Memory B cell (primary cell): ENCODE data around the gene ACOXL.

Experiments used
- ATAC-seq: fragments of 150-1000 bp; cut with Tn5 transposase; 2 replicates; pipeline ENCODE4 v1.10.0; 2021; ENCODE audit warnings: low read depth, mild to moderate bottlenecking, moderate library complexity
- DNase-seq, 2 donors: peaks; one replicate each; pipeline ENCODE4 v3.0.0; 2022; ENCODE audit warnings: low spot score in 2 of 2
- H3K27ac Mint-ChIP-seq: one replicate; pipeline ENCODE4 v1.8.0; 2022; ENCODE audit warnings: mild to moderate bottlenecking, moderate library complexity, mixed read lengths
- H3K27me3 Mint-ChIP-seq: one replicate; pipeline ENCODE4 v1.8.0; 2022; ENCODE audit warnings: mixed read lengths
- H3K36me3 Mint-ChIP-seq: one replicate; pipeline ENCODE4 v1.8.0; 2022; ENCODE audit warnings: mild to moderate bottlenecking, mixed read lengths
- H3K4me1 Mint-ChIP-seq: one replicate; pipeline ENCODE4 v1.8.0; 2022; ENCODE audit warnings: mixed read lengths
- H3K4me3 Mint-ChIP-seq: one replicate; pipeline ENCODE4 v1.8.0; 2022; ENCODE audit warnings: mild to moderate bottlenecking, moderate library complexity, mixed read lengths
- H3K9me3 Mint-ChIP-seq: one replicate; pipeline ENCODE4 v1.8.0; 2022; ENCODE audit warnings: mixed read lengths

ACOXL gene

DNA sequence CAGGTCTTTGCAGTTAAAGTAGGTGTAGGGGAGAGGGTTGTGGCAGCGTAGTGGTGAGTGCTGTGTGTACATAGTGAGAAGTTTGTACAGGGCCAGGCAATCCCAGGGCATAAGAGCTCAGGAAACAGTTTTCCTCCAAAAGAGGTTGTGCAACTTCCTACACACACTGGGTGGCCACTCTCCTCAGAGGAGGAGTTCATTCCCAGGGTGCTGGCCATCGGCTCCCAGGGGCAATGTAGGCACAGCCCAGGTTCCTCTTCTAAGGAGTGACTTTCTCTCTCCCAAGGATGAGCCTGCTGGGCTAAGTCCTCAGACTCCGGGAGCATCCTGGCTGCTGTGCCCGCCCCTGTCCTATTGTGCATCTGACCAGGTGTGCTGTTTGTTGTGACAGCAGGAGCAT lies 3.0 kb downstream of the ACOXL start:
- peaks cover 4% of the 10 kb centered on the region for H3K36me3 Mint-ChIP-seq
- H3K27me3 Mint-ChIP-seq: peaks cover 45% of the 10 kb centered on the region
- H3K4me3 Mint-ChIP-seq: no peak overlapping the region
- no peak overlapping the region for H3K27ac Mint-ChIP-seq
- DNase-seq (no peak), ATAC-seq (no peak)
- H3K4me1 Mint-ChIP-seq: peaks cover 15% of the 10 kb centered on the region
- H3K9me3 Mint-ChIP-seq: peaks cover 7% of the 10 kb centered on the region

- Mint-ChIP-seq H3K9me3 (peaks cover 7% of the 10 kb centered on the region), H3K27me3 (peaks cover 33% of the 10 kb centered on the region), H3K4me1 (peaks cover 8% of the 10 kb centered on the region), H3K36me3 (peaks cover 4% of the 10 kb centered on the region), H3K27ac (no peak overlapping the region), H3K4me3 (no peak overlapping the region)
- DNase-seq (no peak), ATAC-seq (no peak)
These were observed 5.4 kb downstream of the ACOXL start for GRCh38 chr2:110737783-110738182.

DNA sequence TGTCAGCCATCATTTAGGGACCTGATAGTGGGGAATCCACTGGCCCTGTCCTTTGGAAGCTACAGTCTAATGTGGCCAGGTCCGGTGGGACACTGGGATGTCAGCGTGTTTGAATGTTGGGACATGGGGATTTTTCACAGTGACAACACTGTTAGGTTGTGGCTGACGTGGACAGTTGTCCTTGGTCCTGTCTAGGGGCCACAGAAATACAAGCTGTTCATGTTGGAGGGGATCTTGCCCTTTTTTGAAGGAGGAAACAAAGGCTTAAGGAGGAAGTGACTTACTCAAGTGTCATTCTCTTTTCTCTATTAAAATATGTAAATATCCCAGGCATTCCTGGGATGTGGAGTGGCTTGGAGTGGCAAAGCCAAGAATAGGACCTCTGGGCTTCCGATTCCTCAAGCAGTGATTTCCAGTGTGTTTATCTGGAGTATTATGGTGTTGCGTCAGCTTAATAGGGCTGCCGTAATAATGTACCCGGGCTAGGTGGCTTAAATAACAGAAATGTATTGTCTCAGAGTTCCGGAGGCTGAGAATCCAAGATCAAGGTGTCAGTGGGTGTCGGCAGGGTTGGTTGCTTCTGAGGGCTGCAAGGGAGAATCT lies 8.5 kb downstream of the ACOXL start:
- H3K9me3 Mint-ChIP-seq: peaks cover 7% of the 10 kb centered on the region
- peaks cover 4% of the 10 kb centered on the region for H3K36me3 Mint-ChIP-seq
- DNase-seq: no peak
- no peaks in the 10 kb centered on the region for H3K4me1 Mint-ChIP-seq
- no peak for ATAC-seq
- H3K27me3 Mint-ChIP-seq: peaks cover 36% of the 10 kb centered on the region
- no peak overlapping the region for H3K4me3 Mint-ChIP-seq
- no peak overlapping the region for H3K27ac Mint-ChIP-seq

- Mint-ChIP-seq H3K4me3 (no peak overlapping the region), H3K36me3 (peaks cover 4% of the 10 kb centered on the region), H3K27ac (no peak overlapping the region), H3K9me3 (peaks cover 7% of the 10 kb centered on the region), H3K4me1 (no peaks in the 10 kb centered on the region), H3K27me3 (peaks cover 37% of the 10 kb centered on the region)
- DNase-seq: no peak
- ATAC-seq: no peak
These were observed 9.2 kb downstream of the ACOXL start for GRCh38 chr2:110741491-110741980.

DNA sequence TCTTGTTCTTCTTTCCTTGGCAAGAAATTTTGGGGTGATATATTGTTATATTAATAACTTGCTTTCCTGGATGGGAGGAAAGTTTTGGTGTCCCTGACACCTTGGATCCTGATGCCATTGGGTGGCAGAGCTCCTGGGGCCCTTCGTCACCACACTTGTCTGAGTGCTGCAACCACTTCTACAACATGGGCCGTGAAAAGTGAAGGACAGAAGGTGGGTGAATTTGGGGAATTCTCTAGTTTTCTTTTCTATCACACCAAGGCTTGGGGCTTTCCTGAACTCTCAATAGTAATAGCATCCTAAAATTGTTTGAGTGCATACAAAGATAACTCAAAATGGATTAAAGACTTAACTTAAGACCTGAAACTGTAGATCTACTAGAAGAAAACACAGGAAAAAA lies 10.0 kb downstream of the ACOXL start:
- Mint-ChIP-seq H3K36me3 (peaks cover 2% of the 10 kb centered on the region), H3K27ac (no peak overlapping the region), H3K4me3 (no peak overlapping the region), H3K9me3 (peaks cover 7% of the 10 kb centered on the region), H3K27me3 (peaks cover 29% of the 10 kb centered on the region), H3K4me1 (no peaks in the 10 kb centered on the region)
- DNase-seq (no peak), ATAC-seq (no peak)

DNA sequence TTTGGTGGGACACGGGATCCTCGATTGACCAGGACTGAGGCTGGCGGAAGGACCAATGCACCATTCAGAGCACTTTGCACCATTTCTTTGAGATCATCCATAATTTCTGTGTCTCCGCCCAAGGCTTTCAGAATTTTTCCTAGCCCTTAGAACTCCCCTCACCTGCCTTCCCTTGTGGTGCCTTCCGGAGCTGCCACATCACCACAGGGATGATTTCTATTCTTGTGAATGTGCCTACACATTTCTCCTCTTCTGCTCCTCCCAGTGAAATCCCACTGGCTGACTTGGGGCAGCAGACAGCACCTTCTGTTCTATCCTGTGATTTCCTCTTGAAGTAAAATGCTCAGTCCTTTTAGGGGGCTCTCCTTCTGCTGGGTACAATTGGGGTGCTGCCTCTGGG lies 11.2 kb downstream of the ACOXL start:
- no peak overlapping the region for H3K4me3 Mint-ChIP-seq
- H3K9me3 Mint-ChIP-seq: peaks cover 5% of the 10 kb centered on the region
- DNase-seq (no peak), ATAC-seq (no peak)
- peaks cover 1% of the 10 kb centered on the region for H3K36me3 Mint-ChIP-seq
- H3K27me3 Mint-ChIP-seq: peaks cover 25% of the 10 kb centered on the region
- H3K4me1 Mint-ChIP-seq: peaks cover 9% of the 10 kb centered on the region
- no peak overlapping the region for H3K27ac Mint-ChIP-seq

GRCh38 chr2:110744429-110744828 lies 12.1 kb downstream of the ACOXL start:
- no peak for ATAC-seq
- peaks cover 11% of the 10 kb centered on the region for H3K4me1 Mint-ChIP-seq
- H3K4me3 Mint-ChIP-seq: no peak overlapping the region
- H3K27me3 Mint-ChIP-seq: peaks cover 21% of the 10 kb centered on the region
- no peaks in the 10 kb centered on the region for H3K36me3 Mint-ChIP-seq
- no peak for DNase-seq
- H3K9me3 Mint-ChIP-seq: no peaks in the 10 kb centered on the region
- no peak overlapping the region for H3K27ac Mint-ChIP-seq

- Mint-ChIP-seq H3K4me3 (no peak overlapping the region), H3K27ac (no peak overlapping the region), H3K27me3 (peaks cover 25% of the 10 kb centered on the region), H3K4me1 (peaks cover 11% of the 10 kb centered on the region), H3K36me3 (no peaks in the 10 kb centered on the region), H3K9me3 (no peaks in the 10 kb centered on the region)
- no peak for ATAC-seq
- DNase-seq: no peak
These were observed 12.7 kb downstream of the ACOXL start for GRCh38 chr2:110745048-110745447.

DNA sequence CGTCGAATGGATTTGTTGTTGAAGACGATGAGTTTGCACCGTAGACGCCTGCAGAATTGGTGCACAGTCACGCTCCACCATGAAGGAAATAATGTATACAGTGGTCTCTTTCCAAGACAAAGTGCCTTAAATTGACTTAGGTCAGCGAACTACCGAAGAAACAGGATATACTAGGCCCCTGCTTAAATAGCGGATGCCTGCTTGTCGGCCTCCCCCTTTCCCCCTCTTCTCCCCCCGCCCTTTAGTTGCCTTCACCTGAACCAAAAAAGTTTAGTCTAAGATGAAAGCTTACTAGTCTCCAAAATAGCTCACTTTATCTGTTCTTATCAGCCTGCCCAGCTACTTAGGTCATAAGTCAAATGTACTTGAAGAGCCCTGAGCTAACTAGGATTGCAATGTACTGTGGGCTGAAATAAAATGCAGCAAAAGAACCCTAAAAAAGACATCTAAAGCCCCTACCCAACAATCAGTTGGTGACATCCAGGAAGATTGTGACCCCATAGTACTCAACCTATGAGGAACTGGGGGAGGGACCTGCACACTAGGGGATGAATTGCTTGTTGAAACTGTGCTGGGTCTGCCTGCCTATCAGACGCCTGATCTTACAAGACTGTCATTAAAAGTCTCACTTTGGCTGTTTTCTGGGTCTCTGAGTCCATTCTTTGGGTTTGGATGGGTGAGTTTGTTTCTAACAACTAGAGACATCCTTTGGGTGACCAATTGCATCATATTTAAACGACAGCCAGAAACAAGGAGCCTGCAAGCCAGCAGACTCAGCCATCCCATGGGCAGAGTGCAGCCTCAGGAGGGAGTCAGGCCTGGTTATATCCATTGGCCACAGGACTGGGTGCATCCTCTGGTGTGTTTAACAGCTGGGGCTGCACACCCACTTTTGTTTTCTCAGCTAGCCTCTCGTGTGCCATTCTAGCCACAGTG lies 14.5 kb downstream of the ACOXL start:
- DNase-seq (no peak), ATAC-seq (no peak)
- peaks cover 11% of the 10 kb centered on the region for H3K4me1 Mint-ChIP-seq
- no peaks in the 10 kb centered on the region for H3K36me3 Mint-ChIP-seq
- peaks cover 26% of the 10 kb centered on the region for H3K27me3 Mint-ChIP-seq
- H3K9me3 Mint-ChIP-seq: no peaks in the 10 kb centered on the region
- no peak overlapping the region for H3K4me3 Mint-ChIP-seq
- no peak overlapping the region for H3K27ac Mint-ChIP-seq

DNA sequence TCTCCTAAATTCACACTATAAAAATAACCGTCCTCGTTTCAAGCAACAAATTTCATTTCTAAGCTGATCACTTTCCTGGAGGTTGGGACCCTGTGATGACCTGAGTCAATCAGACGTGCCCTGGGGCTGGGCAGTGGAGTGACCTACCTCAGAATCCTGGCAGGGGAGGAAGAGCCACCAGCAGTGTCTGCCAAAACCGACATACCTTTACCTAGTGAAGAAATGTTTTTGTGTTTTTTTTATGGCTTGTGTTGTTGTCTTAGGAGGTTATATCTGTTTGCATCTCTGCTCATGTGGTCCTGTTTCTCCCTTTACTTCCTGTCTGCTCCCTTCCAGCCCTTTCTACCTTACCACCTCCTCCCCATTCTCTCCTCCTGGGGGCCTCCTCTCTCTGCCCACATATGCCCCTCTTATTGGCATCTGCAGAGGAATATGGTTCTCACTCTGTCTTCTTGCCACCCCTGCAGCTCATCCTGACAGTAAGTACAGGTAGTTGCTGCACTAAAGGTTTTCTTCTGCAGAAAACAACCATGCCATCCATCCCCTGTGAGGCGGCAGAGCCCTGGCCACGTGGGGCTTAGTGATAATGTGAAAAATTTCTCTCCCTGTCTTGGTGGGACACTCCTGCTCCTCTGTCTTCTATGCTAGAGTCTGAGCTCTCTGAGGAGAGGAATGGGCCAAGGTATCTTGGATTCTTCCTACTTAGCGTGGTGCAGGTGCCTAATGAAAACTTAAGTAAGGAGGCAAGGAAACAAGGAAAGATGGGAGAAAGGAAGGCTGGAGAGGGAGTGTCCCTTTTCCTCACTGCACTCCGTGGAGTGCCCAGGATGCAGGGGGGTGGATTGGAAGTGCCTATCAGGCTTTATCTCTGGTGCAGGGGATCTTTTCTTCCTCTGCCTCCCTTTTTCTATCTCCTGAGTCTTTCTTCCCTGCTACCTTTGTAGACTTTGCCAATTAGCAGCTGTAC lies 15.4 kb downstream of the ACOXL start:
- Mint-ChIP-seq H3K36me3 (no peaks in the 10 kb centered on the region), H3K27me3 (peaks cover 30% of the 10 kb centered on the region), H3K27ac (no peak overlapping the region), H3K4me3 (no peak overlapping the region), H3K9me3 (no peaks in the 10 kb centered on the region), H3K4me1 (peaks cover 11% of the 10 kb centered on the region)
- no peak for DNase-seq
- ATAC-seq: no peak

- peak; percentile 90 for ATAC-seq
- Mint-ChIP-seq H3K4me3 (no peak overlapping the region), H3K27me3 (peaks cover 29% of the 10 kb centered on the region), H3K36me3 (no peaks in the 10 kb centered on the region), H3K27ac (no peak overlapping the region), H3K4me1 (peaks cover 11% of the 10 kb centered on the region), H3K9me3 (no peaks in the 10 kb centered on the region)
- DNase-seq: no peak
These were observed 16.1 kb downstream of the ACOXL start for GRCh38 chr2:110748489-110748867.

DNA sequence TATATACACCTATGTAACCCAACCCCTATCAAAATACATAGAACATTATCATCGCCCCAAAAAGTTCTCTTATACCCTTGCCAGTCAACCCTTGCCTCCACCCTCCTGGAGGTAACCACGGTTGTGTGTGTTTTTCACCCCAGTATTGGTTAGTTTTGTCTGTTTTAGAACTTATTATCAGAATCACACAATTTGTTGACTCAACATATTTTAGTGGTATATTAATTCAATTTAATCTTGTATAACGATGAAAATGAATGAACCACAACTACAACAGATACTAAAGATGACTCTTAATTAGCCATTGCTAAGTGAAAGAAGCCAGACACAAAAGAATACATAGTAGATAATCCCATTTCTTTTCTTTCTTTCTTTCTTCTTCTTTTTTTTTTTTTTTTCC lies 19.3 kb downstream of the ACOXL start:
- Mint-ChIP-seq H3K27ac (no peak overlapping the region), H3K27me3 (peaks cover 19% of the 10 kb centered on the region), H3K4me1 (peaks cover 11% of the 10 kb centered on the region), H3K9me3 (no peaks in the 10 kb centered on the region), H3K36me3 (no peaks in the 10 kb centered on the region), H3K4me3 (no peak overlapping the region)
- ATAC-seq: no peak
- no peak for DNase-seq

GRCh38 chr2:110752871-110753270 lies 20.5 kb downstream of the ACOXL start:
- no peak overlapping the region for H3K4me3 Mint-ChIP-seq
- peaks cover 16% of the 10 kb centered on the region for H3K27me3 Mint-ChIP-seq
- DNase-seq (no peak), ATAC-seq (no peak)
- peaks cover 9% of the 10 kb centered on the region for H3K4me1 Mint-ChIP-seq
- no peaks in the 10 kb centered on the region for H3K36me3 Mint-ChIP-seq
- no peak overlapping the region for H3K27ac Mint-ChIP-seq
- no peaks in the 10 kb centered on the region for H3K9me3 Mint-ChIP-seq
